ENCODE results near the gene SNCB.

DNA sequence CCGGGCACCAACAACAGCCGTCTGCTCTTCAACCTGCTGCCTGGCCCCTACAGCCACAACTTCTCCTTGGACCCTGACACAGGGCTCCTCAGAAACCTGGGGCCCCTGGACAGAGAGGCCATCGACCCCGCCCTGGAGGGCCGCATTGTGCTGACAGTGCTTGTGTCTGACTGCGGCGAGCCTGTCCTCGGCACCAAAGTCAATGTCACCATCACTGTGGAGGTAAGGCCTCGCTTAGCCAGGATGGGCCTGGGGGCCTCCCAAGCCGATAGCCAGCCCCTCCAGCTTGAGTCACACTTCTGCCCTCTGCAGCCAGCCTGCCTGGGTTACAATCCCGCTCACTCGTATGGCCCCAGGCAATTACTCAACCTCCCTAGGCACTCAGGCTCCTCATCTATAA lies 49.0 kb downstream of the SNCB start:
- TF ChIP-seq EZH2 (IDR thresholded peaks at IDR 0.05; ENCODE audit: borderline replicate concordance, low read length) (no peak), CTCF (conservative IDR thresholded peaks at IDR 0.05 in 1 of 2, IDR thresholded peaks at IDR 0.05 in 1 of 2; ENCODE audit: extremely low read depth in 1 of 2, insufficient read depth in 1 of 2, low read depth in 1 of 2, low read length in 2 of 2) (no peak)
